Fibroblast of skin of right quadriceps (primary cell): Measurements from ENCODE around the gene SERPINB1.
"Not testable (repeated sequence)": the region's sequence is repeated elsewhere in the genome, so short reads cannot be mapped to it uniquely, and the experiment has no call there.

Source experiments
- DNase-seq: peaks from one replicate; pipeline ENCODE4 v3.0.0-alpha.2; 2013

The SERPINB1 gene

GRCh38 chr6:2841264-2842138 is at the start of gene SERPINB1:
SERPINB1 (minus strand) TSS chr6:2841863; CDS start chr6:2840586, 1,277 bp downstream.
- DNase-seq, result peak; percentile 90

- DNase-seq, result no peak
Observed at GRCh38 chr6:2890976-2891767, 49.5 kb upstream of the SERPINB1 start.

GRCh38 chr6:2885967-2886735 is 44.5 kb upstream of the SERPINB1 start:
- DNase-seq, result no peak

GRCh38 chr6:2884804-2885203 is 43.1 kb upstream of the SERPINB1 start:
- no peak for DNase-seq

GRCh38 chr6:2883673-2884072 is 42.0 kb upstream of the SERPINB1 start:
- no peak for DNase-seq

- no peak for DNase-seq
Observed at GRCh38 chr6:2881423-2881822, 39.8 kb upstream of the SERPINB1 start.

GRCh38 chr6:2880156-2880555 is 38.5 kb upstream of the SERPINB1 start:
- DNase-seq, result not testable (repeated sequence)

- DNase-seq, result no peak
Observed at GRCh38 chr6:2877960-2878359, 36.3 kb upstream of the SERPINB1 start.

GRCh38 chr6:2877057-2877882 is 35.6 kb upstream of the SERPINB1 start:
- peak; percentile 50 for DNase-seq

- peak; percentile 71 for DNase-seq
Observed at GRCh38 chr6:2876210-2877056, 34.8 kb upstream of the SERPINB1 start.

- peak; percentile 22 for DNase-seq
Observed at GRCh38 chr6:2875359-2876191, 33.9 kb upstream of the SERPINB1 start.

- DNase-seq, result no peak
Observed at GRCh38 chr6:2873643-2874042, 32.0 kb upstream of the SERPINB1 start.

GRCh38 chr6:2872423-2873358 is 31.0 kb upstream of the SERPINB1 start:
- DNase-seq, result no peak

GRCh38 chr6:2871953-2872352 is 30.3 kb upstream of the SERPINB1 start:
- no peak for DNase-seq

GRCh38 chr6:2871102-2871501 is 29.4 kb upstream of the SERPINB1 start:
- no peak for DNase-seq

GRCh38 chr6:2870046-2870636 is 28.5 kb upstream of the SERPINB1 start:
- DNase-seq, result no peak

GRCh38 chr6:2868637-2869036 is 27.0 kb upstream of the SERPINB1 start:
- no peak for DNase-seq

GRCh38 chr6:2866171-2866846 is 24.6 kb upstream of the SERPINB1 start:
- DNase-seq, result no peak
